Measurements from ENCODE around the gene ZFAND3.
"Not testable (repeated sequence)": the region's sequence is repeated elsewhere in the genome, so short reads cannot be mapped to it uniquely, and the experiment has no call there.

The ZFAND3 gene

GRCh38 chr6:37952027-37952426 is 132.5 kb downstream of the ZFAND3 start:
- no peak for TF ChIP-seq CTCF (IDR thresholded peaks at IDR 0.05; ENCODE audit: low read depth, low read length)
- Histone ChIP-seq H3K27ac (no peak overlapping the region), H3K27me3 (ENCODE audit: insufficient read depth, low read depth, severe bottlenecking) (no peaks in the 10 kb centered on the region), H3K36me3 (no peaks in the 10 kb centered on the region), H3K4me3 (ENCODE audit: low read depth, low read length) (no peak overlapping the region), H3K9me3 (ENCODE audit: severe bottlenecking) (no peaks in the 10 kb centered on the region)
- DNase-seq: no peak

GRCh38 chr6:37954791-37955190 is 135.3 kb downstream of the ZFAND3 start:
- no peak for TF ChIP-seq CTCF (IDR thresholded peaks at IDR 0.05; ENCODE audit: low read depth, low read length)
- no peaks in the 10 kb centered on the region for H3K27me3 ChIP-seq (ENCODE audit: insufficient read depth, low read depth, severe bottlenecking)
- no peak overlapping the region for H3K27ac ChIP-seq
- DNase-seq: no peak
- no peaks in the 10 kb centered on the region for H3K9me3 ChIP-seq (ENCODE audit: severe bottlenecking)
- H3K36me3 ChIP-seq: no peaks in the 10 kb centered on the region
- H3K4me3 ChIP-seq (ENCODE audit: low read depth, low read length): no peak overlapping the region

GRCh38 chr6:37956711-37957275 is 137.3 kb downstream of the ZFAND3 start:
- no peaks in the 10 kb centered on the region for H3K27me3 ChIP-seq (ENCODE audit: insufficient read depth, low read depth, severe bottlenecking)
- no peak for TF ChIP-seq CTCF (IDR thresholded peaks at IDR 0.05; ENCODE audit: low read depth, low read length)
- H3K27ac ChIP-seq: no peak overlapping the region
- H3K4me3 ChIP-seq (ENCODE audit: low read depth, low read length): no peak overlapping the region
- no peaks in the 10 kb centered on the region for H3K9me3 ChIP-seq (ENCODE audit: severe bottlenecking)
- no peak for DNase-seq
- no peaks in the 10 kb centered on the region; the same call in 1 of the 2 replicates for H3K36me3 ChIP-seq

GRCh38 chr6:37959061-37959460 is 139.5 kb downstream of the ZFAND3 start:
- Histone ChIP-seq H3K9me3 (ENCODE audit: severe bottlenecking) (peaks cover 3% of the 10 kb centered on the region), H3K4me3 (ENCODE audit: low read depth, low read length) (no peak overlapping the region), H3K27ac (no peak overlapping the region), H3K36me3 (no peaks in the 10 kb centered on the region; the same call in 1 of the 2 replicates), H3K27me3 (ENCODE audit: insufficient read depth, low read depth, severe bottlenecking) (no peaks in the 10 kb centered on the region)
- no peak for TF ChIP-seq CTCF (IDR thresholded peaks at IDR 0.05; ENCODE audit: low read depth, low read length)
- no peak for DNase-seq

GRCh38 chr6:37960139-37960935 is 140.8 kb downstream of the ZFAND3 start:
- H3K36me3 ChIP-seq: no peaks in the 10 kb centered on the region; the same call in 1 of the 2 replicates
- no peaks in the 10 kb centered on the region for H3K27me3 ChIP-seq (ENCODE audit: insufficient read depth, low read depth, severe bottlenecking)
- no peak for TF ChIP-seq CTCF (IDR thresholded peaks at IDR 0.05; ENCODE audit: low read depth, low read length)
- H3K27ac ChIP-seq: no peak overlapping the region
- H3K4me3 ChIP-seq (ENCODE audit: low read depth, low read length): no peak overlapping the region
- DNase-seq: no peak
- peaks cover 3% of the 10 kb centered on the region for H3K9me3 ChIP-seq (ENCODE audit: severe bottlenecking)

GRCh38 chr6:37962481-37963080 is 143.1 kb downstream of the ZFAND3 start:
- DNase-seq; H3K27me3 ChIP-seq (ENCODE audit: insufficient read depth, low read depth, severe bottlenecking); H3K27ac ChIP-seq; H3K36me3 ChIP-seq; H3K4me3 ChIP-seq (ENCODE audit: low read depth, low read length); H3K9me3 ChIP-seq (ENCODE audit: severe bottlenecking): not testable (repeated sequence)

All from WERI-Rb-1 (cell line).